ENCODE data around the gene POP4.

Gene POP4

GRCh38 chr19:29567366-29567915, 38.6 kb upstream of the POP4 start:
- no peaks in the 10 kb centered on the region for H3K4me1 ChIP-seq (ENCODE audit: control insufficient read depth in 1 of 2, insufficient read depth in 2 of 2, low read length in 2 of 2)
- no peaks in the 10 kb centered on the region for H3K9me3 ChIP-seq (ENCODE audit: control insufficient read depth in 1 of 2, low read length in 2 of 2)
- H3K27me3 ChIP-seq (ENCODE audit: low read depth, low read length): no peaks in the 10 kb centered on the region
- H3K4me3 ChIP-seq (ENCODE audit: low read depth in 1 of 2, low read length in 2 of 2): no peak overlapping the region
- H3K36me3 ChIP-seq (ENCODE audit: control insufficient read depth in 1 of 2, insufficient read depth in 2 of 2, low read length in 2 of 2): no peaks in the 10 kb centered on the region
- no peak overlapping the region for H3K27ac ChIP-seq (ENCODE audit: low read length)

- Histone ChIP-seq H3K9me3 (ENCODE audit: control insufficient read depth in 1 of 2, low read length in 2 of 2) (no peaks in the 10 kb centered on the region), H3K36me3 (ENCODE audit: control insufficient read depth in 1 of 2, insufficient read depth in 2 of 2, low read length in 2 of 2) (no peaks in the 10 kb centered on the region), H3K27ac (ENCODE audit: low read length) (no peak overlapping the region), H3K27me3 (ENCODE audit: low read depth, low read length) (no peaks in the 10 kb centered on the region), H3K4me1 (ENCODE audit: control insufficient read depth in 1 of 2, insufficient read depth in 2 of 2, low read length in 2 of 2) (no peaks in the 10 kb centered on the region), H3K4me3 (ENCODE audit: low read depth in 1 of 2, low read length in 2 of 2) (no peak overlapping the region)
Observed at GRCh38 chr19:29568036-29569025, 37.8 kb upstream of the POP4 start.

- Histone ChIP-seq H3K9me3 (ENCODE audit: control insufficient read depth in 1 of 2, low read length in 2 of 2) (no peaks in the 10 kb centered on the region), H3K27me3 (ENCODE audit: low read depth, low read length) (peaks cover under 1% of the 10 kb centered on the region), H3K36me3 (ENCODE audit: control insufficient read depth in 1 of 2, insufficient read depth in 2 of 2, low read length in 2 of 2) (no peaks in the 10 kb centered on the region)
Observed at GRCh38 chr19:29569038-29569911, 36.8 kb upstream of the POP4 start.

GRCh38 chr19:29571181-29571580, 34.9 kb upstream of the POP4 start:
- H3K9me3 ChIP-seq (ENCODE audit: control insufficient read depth in 1 of 2, low read length in 2 of 2): no peaks in the 10 kb centered on the region
- H3K27ac ChIP-seq (ENCODE audit: low read length): no peak overlapping the region
- H3K27me3 ChIP-seq (ENCODE audit: low read depth, low read length): peaks cover 7% of the 10 kb centered on the region
- H3K36me3 ChIP-seq (ENCODE audit: control insufficient read depth in 1 of 2, insufficient read depth in 2 of 2, low read length in 2 of 2): no peaks in the 10 kb centered on the region
- no peak overlapping the region for H3K4me3 ChIP-seq (ENCODE audit: low read depth in 1 of 2, low read length in 2 of 2)
- no peaks in the 10 kb centered on the region for H3K4me1 ChIP-seq (ENCODE audit: control insufficient read depth in 1 of 2, insufficient read depth in 2 of 2, low read length in 2 of 2)

More at GRCh38 chr19:29569038-29569911, 36.8 kb upstream of the POP4 start:
- Histone ChIP-seq H3K4me1 (ENCODE audit: control insufficient read depth in 1 of 2, insufficient read depth in 2 of 2, low read length in 2 of 2) (no peaks in the 10 kb centered on the region), H3K4me3 (ENCODE audit: low read depth in 1 of 2, low read length in 2 of 2) (no peak overlapping the region), H3K27ac (ENCODE audit: low read length) (no peak overlapping the region)

- no peaks in the 10 kb centered on the region for H3K36me3 ChIP-seq (ENCODE audit: control insufficient read depth in 1 of 2, insufficient read depth in 2 of 2, low read length in 2 of 2)
- H3K27me3 ChIP-seq (ENCODE audit: low read depth, low read length): peaks cover 7% of the 10 kb centered on the region
- H3K9me3 ChIP-seq (ENCODE audit: control insufficient read depth in 1 of 2, low read length in 2 of 2): no peaks in the 10 kb centered on the region
- H3K27ac ChIP-seq (ENCODE audit: low read length): no peak overlapping the region
- no peaks in the 10 kb centered on the region for H3K4me1 ChIP-seq (ENCODE audit: control insufficient read depth in 1 of 2, insufficient read depth in 2 of 2, low read length in 2 of 2)
- no peak overlapping the region for H3K4me3 ChIP-seq (ENCODE audit: low read depth in 1 of 2, low read length in 2 of 2)
Observed at GRCh38 chr19:29573486-29573885, 32.6 kb upstream of the POP4 start.

GRCh38 chr19:29574510-29574909, 31.6 kb upstream of the POP4 start:
- H3K27me3 ChIP-seq (ENCODE audit: low read depth, low read length): peaks cover 7% of the 10 kb centered on the region
- H3K4me1 ChIP-seq (ENCODE audit: control insufficient read depth in 1 of 2, insufficient read depth in 2 of 2, low read length in 2 of 2): no peaks in the 10 kb centered on the region

GRCh38 chr19:29576046-29576606, 30.0 kb upstream of the POP4 start:
- Histone ChIP-seq H3K4me3 (ENCODE audit: low read depth in 1 of 2, low read length in 2 of 2) (no peak overlapping the region), H3K27ac (ENCODE audit: low read length) (no peak overlapping the region), H3K36me3 (ENCODE audit: control insufficient read depth in 1 of 2, insufficient read depth in 2 of 2, low read length in 2 of 2) (no peaks in the 10 kb centered on the region), H3K4me1 (ENCODE audit: control insufficient read depth in 1 of 2, insufficient read depth in 2 of 2, low read length in 2 of 2) (no peaks in the 10 kb centered on the region), H3K27me3 (ENCODE audit: low read depth, low read length) (peaks cover 7% of the 10 kb centered on the region), H3K9me3 (ENCODE audit: control insufficient read depth in 1 of 2, low read length in 2 of 2) (peaks cover 0 to 5% of the 10 kb centered on the region in 2 donors)

More at GRCh38 chr19:29574510-29574909, 31.6 kb upstream of the POP4 start:
- H3K4me3 ChIP-seq (ENCODE audit: low read depth in 1 of 2, low read length in 2 of 2): no peak overlapping the region
- H3K9me3 ChIP-seq (ENCODE audit: control insufficient read depth in 1 of 2, low read length in 2 of 2): no peaks in the 10 kb centered on the region
- no peak overlapping the region for H3K27ac ChIP-seq (ENCODE audit: low read length)
- no peaks in the 10 kb centered on the region for H3K36me3 ChIP-seq (ENCODE audit: control insufficient read depth in 1 of 2, insufficient read depth in 2 of 2, low read length in 2 of 2)

- Histone ChIP-seq H3K27me3 (ENCODE audit: low read depth, low read length) (peaks cover 7% of the 10 kb centered on the region), H3K9me3 (ENCODE audit: control insufficient read depth in 1 of 2, low read length in 2 of 2) (peaks cover 0 to 11% of the 10 kb centered on the region in 2 donors)
Observed at GRCh38 chr19:29576761-29577648, 29.1 kb upstream of the POP4 start.

GRCh38 chr19:29577649-29577963, 28.5 kb upstream of the POP4 start:
- no peaks in the 10 kb centered on the region for H3K36me3 ChIP-seq (ENCODE audit: control insufficient read depth in 1 of 2, insufficient read depth in 2 of 2, low read length in 2 of 2)
- peaks cover 7% of the 10 kb centered on the region for H3K27me3 ChIP-seq (ENCODE audit: low read depth, low read length)
- no peak overlapping the region for H3K27ac ChIP-seq (ENCODE audit: low read length)
- peaks cover 0 to 11% of the 10 kb centered on the region in 2 donors for H3K9me3 ChIP-seq (ENCODE audit: control insufficient read depth in 1 of 2, low read length in 2 of 2)
- H3K4me3 ChIP-seq (ENCODE audit: low read depth in 1 of 2, low read length in 2 of 2): no peak overlapping the region
- H3K4me1 ChIP-seq (ENCODE audit: control insufficient read depth in 1 of 2, insufficient read depth in 2 of 2, low read length in 2 of 2): no peaks in the 10 kb centered on the region

More at GRCh38 chr19:29576761-29577648, 29.1 kb upstream of the POP4 start:
- Histone ChIP-seq H3K27ac (ENCODE audit: low read length) (no peak overlapping the region), H3K36me3 (ENCODE audit: control insufficient read depth in 1 of 2, insufficient read depth in 2 of 2, low read length in 2 of 2) (no peaks in the 10 kb centered on the region), H3K4me3 (ENCODE audit: low read depth in 1 of 2, low read length in 2 of 2) (no peak overlapping the region), H3K4me1 (ENCODE audit: control insufficient read depth in 1 of 2, insufficient read depth in 2 of 2, low read length in 2 of 2) (no peaks in the 10 kb centered on the region)

- Histone ChIP-seq H3K36me3 (ENCODE audit: control insufficient read depth in 1 of 2, insufficient read depth in 2 of 2, low read length in 2 of 2) (no peaks in the 10 kb centered on the region), H3K27me3 (ENCODE audit: low read depth, low read length) (peaks cover 7% of the 10 kb centered on the region), H3K9me3 (ENCODE audit: control insufficient read depth in 1 of 2, low read length in 2 of 2) (peaks cover 0 to 11% of the 10 kb centered on the region in 2 donors), H3K27ac (ENCODE audit: low read length) (no peak overlapping the region), H3K4me3 (ENCODE audit: low read depth in 1 of 2, low read length in 2 of 2) (no peak overlapping the region), H3K4me1 (ENCODE audit: control insufficient read depth in 1 of 2, insufficient read depth in 2 of 2, low read length in 2 of 2) (no peaks in the 10 kb centered on the region)
Observed at GRCh38 chr19:29578349-29578748, 27.7 kb upstream of the POP4 start.

Measured in muscle layer of duodenum (tissue), 2 donors.